HG03558 (cell line): ENCODE data around the gene FRY.

Source experiments
- ATAC-seq: cut with Tn5 transposase; IDR thresholded peaks from one replicate; pipeline ENCODE4 v1.9.1; 2021; ENCODE audit warnings: moderate number of reproducible peaks; ENCODE audit not compliant: unreplicated experiment; ENCODE audit errors: extremely low read depth

FRY gene

DNA sequence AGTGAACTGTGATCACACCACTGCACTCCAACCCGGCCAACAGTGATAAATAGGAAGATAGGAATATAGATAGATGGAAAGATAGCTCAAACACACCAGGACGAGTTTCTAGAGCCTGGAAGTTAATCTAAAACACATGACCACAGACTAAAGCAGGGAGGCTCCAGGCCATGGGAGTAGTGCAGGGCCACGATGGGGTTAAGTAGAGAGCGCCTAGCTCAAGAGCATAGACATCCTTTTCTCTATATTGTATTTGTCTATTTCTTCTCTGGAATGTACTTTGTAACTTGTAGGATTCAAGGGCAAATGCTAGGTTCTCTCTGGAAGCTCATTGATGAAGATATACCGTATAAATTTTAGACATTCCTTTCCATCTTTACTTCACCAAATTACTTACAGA, 214.0 kb downstream of the FRY start:
- ATAC-seq: no peak

GRCh38 chr13:32246468-32246867, 214.9 kb downstream of the FRY start:
- no peak for ATAC-seq

DNA sequence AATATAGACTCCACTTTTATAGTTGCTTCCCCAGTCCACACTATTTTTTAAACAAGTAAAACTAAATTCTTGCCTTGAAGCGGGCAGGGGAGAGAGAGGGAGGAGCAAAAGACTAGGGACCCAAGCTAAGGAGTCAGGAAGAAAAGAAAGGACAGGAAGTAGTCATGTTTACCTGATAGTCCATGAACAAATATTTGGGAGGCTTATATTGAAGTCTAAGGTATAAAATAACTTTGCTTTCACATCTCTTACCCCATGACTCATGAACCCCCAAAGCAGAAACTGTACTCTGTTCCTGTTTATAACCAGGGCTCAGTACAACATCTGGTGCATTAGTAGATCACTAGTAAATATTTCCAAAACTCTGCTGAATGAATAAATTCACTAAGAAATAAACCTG, 216.3 kb downstream of the FRY start:
- no peak for ATAC-seq

DNA sequence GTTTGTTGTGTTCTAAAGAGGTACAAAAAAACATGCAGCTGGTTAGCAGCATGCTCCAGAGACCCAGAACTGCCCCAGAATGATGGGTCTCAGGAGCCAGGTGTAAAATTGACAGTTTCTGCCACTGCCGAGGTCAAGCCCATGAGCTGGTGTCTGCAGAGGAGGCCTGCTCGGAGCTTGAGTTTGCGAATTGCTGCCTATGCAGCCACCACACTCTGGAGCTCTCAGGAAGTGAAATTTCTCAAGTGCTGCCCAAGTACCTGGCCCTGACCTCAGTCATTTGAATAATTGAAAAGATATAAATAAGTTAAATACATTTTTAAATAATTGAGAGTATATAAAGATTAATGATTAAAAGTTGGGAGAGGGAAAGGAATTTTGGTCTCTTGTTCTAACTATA, 217.2 kb downstream of the FRY start:
- no peak for ATAC-seq

- ATAC-seq: no peak
Measured at GRCh38 chr13:32252812-32253438, 221.4 kb downstream of the FRY start.

GRCh38 chr13:32253911-32254399, 222.4 kb downstream of the FRY start:
- no peak for ATAC-seq

- ATAC-seq: no peak
Measured at GRCh38 chr13:32254416-32254815, 222.8 kb downstream of the FRY start.

DNA sequence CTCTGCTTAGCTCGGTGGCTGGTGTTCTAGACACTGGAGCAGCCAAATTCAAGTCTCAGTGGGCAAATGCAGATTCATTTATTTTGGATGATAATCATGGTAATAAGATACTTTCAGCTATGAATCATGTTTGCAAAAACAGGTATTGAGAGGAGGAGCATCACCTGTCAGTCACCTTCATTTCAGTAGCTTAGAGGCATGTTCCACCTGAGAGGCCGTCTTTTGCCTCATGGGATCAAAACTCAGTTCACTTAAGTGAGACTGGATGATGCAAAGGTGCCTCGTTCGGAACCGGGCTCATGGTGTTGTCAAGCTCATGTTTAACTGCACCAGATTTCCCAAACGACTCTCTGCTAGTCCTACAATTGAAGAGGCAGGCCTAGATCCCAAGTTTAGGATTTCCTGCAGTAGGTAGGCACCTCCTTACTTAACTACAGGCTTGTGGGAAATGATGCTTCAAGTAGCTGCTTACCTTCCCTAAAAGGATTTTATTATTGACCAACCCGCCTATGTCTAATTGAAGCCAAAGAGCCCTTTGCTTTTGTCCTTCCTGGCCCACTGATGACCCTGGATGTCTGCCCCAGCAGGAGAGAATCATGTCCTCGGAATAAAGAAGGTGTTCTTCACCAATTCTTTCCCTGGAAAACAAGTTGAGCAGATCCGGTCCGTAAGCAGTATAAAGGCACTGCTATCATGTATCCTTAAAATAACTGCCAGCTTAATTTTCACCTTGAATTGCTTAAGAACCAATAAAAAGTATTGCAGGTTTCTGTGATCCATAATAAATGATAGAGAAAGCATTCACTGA, 223.5 kb downstream of the FRY start:
- no peak for ATAC-seq

- ATAC-seq: no peak
Measured at GRCh38 chr13:32255724-32256109, 224.1 kb downstream of the FRY start.

DNA sequence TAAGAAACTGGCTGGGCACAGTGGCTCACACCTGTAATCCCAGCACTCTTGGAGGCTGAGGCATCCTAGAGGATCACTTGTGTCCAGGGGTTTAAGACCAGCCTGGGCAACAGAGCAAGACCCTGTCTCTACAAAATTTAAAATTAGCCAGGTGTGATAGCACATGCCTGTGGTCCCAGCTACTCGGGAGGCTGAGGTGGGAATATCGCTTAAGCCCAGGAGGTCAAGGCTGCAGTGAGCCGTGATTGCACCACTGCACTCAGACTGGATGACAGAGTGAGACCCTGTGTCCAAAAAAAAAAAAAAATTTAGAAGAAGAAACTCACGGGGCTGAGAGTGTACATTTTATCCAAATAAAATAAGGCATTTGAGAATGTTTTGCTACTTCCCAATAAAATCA, 224.7 kb downstream of the FRY start:
- no peak for ATAC-seq

DNA sequence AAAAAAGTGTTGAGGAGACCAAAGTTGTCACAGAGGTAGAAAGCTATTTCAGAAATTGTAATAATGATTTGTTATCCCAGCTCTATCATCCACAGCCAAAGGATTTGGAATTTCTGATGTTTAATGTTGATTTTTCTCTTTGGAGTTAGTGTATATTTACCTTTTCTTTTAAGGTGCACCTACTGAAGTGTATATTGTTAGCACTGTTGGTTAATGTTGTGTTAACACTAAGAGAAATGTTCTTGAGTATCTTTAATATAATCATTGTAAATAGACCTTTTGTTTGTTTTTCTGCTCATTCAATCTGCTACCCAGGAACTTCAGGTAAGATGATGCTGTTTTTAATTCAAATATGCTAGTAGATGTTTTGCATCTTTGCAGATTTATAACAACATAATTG, 226.1 kb downstream of the FRY start:
- ATAC-seq: no peak

DNA sequence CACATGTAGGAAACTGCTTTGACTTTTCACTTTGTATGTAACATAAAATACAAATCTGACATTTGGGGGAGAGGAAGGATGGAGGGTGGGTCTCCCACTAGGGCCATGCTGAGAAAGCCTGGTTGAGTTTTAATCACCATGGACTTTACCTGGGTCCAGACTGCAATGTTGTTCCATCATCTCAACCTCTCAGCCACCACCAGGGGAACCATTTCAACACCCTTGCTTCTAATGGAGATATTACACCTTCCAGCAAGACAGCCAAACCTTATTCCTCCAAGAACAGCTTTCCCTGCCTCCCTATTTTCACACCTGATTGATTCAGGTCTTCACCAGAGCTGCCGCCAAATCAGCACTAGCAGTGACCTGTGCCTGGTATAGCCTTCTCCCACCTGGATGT, 227.5 kb downstream of the FRY start:
- no peak for ATAC-seq

- no peak for ATAC-seq
Measured at GRCh38 chr13:32261567-32261966, 230.0 kb downstream of the FRY start.

- ATAC-seq: no peak
Measured at GRCh38 chr13:32262165-32262564, 230.6 kb downstream of the FRY start.

DNA sequence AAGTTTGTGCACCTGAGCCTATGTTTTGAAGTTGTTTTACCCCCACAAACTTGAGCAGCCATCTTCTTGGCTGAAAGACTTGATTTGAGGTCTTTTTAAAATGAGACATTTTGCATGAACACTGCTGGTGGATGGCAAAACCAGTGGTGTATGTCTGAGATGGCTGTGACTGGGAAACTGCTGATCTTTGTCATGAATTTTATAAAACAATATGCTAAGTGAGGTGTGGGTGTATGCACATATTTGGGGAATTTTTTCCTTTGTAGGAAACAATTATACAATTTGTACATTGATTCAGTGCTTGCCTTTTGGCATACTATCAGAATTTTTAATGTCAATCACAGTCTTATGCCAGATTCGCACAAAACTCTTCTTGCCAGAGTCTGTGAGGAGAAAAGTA, 231.0 kb downstream of the FRY start:
- no peak for ATAC-seq

GRCh38 chr13:32264407-32264806, 232.8 kb downstream of the FRY start:
- no peak for ATAC-seq

DNA sequence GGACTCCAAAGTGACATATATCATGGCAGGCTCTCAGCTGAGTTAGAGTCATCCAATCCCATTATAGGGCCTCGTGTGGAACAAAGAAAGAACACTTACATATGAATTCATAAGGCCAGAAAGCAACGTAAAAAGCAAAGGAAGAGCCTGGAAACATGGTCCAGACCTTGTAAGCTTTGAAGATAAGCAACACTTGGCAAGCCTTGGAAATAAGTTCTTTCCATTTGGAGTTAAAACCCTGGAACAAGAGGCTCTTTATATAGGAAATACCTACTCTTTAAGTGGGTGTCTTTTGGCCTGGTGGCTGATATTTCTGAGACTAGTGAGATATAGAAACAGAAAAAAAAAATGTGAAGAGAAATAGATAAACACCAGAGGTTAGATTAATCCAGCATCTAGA, 234.2 kb downstream of the FRY start:
- ATAC-seq: no peak

DNA sequence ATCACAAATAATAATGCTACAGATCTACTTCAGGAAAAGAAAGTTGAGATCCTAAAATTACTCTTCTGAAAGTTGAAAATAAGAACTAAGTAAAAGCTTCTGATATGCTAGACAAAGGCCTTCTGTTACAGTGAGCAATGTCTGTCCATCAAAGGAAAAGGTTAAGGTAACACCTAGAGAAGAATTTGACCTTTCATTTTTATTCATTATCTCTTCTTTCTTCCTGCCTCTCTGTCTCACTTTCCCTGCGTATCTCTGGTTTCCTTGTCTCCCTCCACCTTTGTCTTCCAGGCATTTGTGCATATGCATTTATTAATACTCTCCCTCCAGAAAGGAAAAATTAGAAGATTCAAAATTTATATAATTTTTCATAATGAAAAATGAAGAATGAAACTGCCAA, 234.6 kb downstream of the FRY start:
- ATAC-seq: no peak

GRCh38 chr13:32267836-32268439, 236.4 kb downstream of the FRY start:
- ATAC-seq: peak; percentile 66

DNA sequence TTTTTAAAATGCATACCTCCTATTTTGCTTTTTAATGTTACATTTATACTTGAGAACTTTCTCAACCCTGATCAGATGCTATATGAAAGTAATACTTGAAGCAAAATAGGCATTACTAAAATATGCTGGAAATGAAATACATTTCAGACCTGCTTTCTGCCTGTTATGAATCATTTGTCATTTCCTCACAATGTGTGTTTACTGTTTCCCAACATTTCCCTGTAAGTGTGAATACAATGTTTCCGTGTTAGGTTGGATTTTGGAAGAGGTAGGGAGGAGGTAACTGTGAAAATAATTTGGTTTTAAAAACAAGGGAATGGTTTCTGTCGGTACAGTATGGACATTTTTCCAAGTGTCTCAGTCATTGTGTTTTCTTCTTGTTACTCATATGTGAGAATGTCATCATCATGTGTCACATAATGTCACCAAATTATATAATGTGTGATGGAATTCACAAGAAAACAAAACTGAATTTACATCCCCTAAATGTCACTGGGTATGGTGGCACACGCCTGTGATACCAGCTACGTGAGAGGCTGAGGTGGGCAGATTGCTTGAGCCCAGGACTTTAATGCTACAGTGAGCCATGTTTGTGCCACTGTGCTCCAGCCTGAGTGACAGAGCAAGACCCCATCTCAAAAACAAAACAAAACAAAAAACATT, 240.6 kb downstream of the FRY start:
- no peak for ATAC-seq

DNA sequence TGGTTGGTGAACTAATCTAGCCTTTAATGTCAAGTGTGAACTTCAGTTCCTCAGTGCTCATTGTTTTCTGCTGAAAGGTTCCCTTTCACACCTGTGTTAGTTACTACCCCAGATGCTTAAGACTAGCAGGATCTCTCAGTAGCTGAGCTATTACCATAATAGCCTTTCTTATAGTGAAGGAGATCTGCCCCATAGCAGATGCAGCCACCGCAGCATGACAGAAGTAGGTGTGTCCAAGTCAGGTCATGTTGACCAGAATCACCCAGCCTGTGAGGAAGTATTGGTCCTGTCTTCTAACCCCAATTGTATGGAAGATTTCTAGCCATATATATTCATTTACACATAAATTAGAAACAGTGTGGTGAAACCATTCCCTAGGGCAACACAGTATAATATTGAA, 246.3 kb downstream of the FRY start:
- ATAC-seq: no peak
